Bone marrow (tissue), 2 donors: ENCODE data around the gene CDH4.

Source experiments
- DNase-seq, 2 donors: peaks; one replicate each; lab custom pipeline; 2025; lab: John Stamatoyannopoulos, UW

CDH4 gene

DNA sequence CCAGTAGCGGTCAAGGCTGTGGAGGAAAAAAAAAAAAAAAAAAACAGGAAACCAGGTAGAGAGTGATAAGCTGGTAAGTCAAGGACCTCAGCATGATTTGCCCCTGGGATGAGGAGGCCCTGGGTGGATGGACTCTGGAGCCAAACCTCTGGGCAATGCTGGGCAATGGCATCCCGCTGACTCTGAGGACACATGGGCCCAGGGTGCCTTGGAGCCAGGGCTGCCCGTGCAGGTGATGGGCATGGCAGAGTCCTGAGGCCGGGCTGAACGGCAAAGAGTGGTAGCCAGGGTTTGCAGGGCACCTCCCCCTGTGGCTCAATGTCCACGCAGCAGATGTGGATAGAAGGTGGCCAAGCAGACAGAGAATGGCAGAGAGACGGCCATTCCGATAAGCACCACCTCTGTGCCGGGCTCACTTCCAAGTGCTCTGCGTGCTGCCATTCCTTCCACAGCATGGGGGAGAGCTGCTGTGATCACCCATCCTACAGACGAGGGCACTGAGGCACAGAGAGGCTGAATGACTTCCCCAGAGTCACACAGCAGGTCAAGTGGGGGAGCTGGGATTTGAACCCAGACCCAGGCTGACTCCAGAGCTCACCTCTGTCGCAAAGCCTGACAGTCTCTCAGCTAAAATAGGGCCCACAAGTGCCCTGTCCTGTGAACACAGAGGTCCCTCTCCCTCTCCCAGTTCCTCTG is 353.9 kb downstream of the CDH4 start:
- no peak for DNase-seq

DNA sequence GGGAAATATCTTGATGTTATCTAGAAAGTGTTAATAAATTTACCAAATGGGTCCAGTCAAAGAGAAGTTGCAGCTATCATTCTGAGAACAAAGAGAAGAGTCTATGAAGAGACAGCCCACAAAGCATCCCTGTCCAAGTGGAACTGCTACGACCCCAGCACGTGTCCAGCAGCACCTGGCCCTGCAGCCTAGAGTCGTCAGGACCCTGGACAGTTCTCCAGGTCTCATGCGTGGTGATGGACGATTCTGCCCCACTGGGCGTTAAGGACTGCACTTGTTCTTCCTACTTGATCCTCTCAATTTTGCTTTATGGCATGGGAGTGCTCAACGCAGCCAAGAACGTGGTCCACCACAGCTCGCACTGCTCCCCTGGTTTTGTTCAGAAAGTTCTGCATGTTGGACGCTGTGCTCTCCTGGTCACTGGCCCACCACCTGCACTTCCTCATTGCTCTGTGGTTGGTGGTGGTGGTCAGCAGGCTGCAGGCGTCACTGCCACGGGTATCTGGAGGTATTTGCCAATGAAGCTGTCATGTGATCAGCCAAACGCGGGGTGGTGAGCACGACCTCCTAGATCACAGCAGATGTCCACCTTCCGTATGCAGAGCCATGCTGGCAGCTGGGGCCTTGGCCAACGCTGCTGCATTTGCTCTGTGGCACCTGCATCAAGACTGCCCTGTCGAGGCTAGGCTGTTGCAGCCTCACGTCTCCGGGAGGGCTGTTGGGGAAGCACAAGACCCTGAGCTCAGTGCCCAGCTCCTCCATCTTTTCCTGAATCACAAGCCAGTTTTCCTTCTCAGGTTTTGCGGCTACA is 356.4 kb downstream of the CDH4 start:
- DNase-seq, result no peak

DNA sequence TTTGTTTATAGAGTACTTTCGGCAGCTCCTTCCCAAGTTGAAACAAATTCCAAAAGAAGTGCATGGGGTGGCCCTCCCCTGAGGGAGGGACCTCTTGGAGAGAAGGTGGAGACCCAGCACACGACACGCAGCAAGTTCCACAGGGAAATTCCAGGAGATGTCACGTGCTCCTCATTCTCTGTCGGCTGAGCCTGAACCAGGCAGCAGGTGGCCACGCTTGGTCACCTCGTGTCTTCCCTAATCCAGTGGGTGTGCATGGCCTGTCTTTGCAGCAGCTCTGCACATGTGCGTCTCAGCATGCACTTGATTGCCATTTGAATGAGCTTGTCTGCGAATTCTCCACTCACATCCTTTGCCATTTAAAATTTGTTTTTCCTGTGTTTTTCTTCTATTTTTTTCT is 357.4 kb downstream of the CDH4 start:
- DNase-seq, result no peak

DNA sequence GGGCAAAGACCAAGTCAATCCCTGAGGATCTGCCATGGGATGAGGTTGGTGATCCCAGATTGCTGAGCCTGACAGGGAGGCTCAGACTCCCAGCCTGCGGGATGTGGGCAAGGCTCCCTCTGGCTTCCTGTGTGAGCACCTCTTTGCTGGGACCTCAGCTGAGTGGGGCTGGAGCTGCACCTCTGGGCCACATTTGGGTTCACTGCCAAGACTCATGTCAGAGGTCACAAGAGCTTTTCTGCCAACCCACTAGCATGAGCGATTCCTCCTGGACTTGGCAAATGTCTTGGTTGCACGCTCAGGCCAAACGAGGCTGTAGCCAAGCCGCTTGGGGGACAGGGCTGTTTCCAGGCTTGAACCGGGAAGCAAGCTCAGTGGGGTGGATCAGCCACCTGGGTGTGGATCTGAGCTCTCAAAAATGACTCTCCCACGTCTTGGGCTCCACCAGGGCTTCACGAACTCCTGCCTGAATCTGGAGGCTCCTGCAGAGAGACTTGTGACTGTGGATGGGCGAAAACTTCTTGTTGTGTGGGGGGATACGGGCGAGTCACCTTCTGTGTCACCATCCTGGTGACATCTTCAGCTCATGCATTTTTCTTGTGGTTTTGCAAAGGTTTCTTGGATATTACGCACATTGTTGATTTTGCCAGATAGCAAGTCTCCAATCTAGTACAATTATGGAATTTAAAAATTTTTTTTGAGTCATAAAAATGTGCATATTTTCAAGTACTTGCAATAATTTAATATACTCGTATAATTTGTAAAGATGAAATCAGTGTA is 359.5 kb downstream of the CDH4 start:
- DNase-seq, result no peak

DNA sequence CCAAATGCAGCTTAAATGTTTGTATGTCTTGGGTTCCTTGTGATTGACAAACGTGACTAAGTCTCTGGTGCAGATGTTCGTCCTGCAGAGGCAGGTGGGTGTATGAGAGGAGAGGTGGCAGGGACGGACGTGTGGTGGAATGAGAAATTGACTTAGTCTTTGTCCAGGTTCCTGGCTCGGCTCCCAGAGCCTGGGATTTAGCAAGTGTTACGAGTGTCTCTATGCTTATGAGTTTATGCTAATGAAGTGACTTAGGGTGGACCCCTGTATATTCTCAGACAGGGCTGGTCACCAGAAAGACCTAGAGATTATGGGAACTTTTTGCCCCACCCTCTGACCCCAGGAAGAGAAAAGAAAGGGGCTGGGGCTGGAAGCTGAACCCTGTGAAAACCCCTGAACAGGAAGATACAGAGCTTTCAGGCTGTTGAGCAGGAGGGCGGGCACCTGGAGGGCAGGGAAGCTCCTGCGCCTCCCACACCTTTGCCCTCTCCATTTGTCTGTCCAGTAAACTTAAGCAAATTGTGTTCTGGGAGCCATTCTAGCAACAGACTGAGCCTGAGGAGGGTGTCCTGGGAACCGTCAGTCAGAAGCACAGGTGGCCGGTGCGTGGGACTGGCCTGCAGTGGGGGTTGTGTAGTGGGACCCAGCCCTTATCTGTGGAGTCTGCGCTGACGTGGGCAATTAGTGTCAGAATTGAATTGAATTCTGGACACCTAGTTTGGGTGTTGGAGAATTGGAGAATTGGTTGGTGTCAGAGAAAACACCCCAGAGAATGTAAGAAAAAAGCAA is 362.1 kb downstream of the CDH4 start:
- no peak for DNase-seq

DNA sequence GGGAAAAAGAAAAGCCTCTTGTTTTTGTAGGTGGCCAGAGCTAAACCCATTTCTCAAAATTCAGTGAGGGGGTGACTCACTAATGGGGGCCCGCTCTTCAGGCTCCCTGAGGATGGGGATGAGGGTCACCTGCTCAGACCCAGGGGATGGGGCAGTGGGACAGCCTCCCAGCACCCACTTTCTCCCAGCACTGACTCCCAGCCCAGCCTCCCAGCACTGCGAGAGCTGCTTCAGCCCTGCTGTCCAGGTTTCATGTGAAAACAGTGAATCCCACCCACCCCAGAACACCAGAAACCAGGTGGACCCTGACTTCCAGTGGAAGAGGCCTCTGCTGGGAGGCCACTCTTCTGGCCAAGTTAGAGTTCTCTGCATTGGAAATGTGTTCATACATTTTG is 362.6 kb downstream of the CDH4 start:
- DNase-seq, result no peak

DNA sequence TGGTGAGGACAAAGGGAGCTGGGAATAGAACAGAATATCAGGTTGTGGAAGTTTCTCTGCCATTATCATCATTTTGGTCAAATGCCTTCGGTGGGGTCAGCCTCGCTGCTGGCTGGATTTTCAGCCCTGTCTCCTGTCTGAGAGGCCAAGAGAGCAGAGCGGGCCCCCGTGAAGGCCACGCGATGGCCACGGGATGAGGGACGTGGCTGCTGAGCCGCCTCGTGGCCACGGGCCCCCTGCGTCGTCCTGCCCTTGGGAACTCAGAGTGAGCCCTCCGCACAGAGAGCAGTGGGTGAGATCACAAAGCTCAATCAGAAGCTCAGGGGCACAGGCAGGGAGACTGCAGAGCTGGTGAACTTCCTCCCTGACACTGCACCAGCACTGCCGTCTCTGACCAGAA is 363.7 kb downstream of the CDH4 start:
- DNase-seq, result no peak

DNA sequence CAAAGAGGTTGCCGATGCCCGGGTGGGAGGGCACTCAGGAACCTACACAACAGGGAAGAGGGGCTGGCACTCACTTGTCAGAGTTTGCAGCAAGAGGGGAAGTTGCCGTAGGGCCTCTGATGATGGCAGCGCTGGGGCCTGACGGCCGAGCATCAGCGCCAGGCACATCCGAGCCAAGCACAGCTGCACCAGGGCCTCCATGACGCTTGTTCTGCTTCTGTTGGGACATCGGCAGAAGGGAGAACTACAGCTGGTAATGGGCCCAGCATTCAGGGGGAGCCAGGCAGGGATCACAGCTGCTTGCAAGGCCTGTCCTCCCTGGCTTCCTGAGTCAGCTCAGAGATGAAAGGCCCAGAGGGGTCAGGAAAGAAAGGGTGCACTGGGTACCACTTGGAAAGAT is 367.7 kb downstream of the CDH4 start:
- no peak for DNase-seq

DNA sequence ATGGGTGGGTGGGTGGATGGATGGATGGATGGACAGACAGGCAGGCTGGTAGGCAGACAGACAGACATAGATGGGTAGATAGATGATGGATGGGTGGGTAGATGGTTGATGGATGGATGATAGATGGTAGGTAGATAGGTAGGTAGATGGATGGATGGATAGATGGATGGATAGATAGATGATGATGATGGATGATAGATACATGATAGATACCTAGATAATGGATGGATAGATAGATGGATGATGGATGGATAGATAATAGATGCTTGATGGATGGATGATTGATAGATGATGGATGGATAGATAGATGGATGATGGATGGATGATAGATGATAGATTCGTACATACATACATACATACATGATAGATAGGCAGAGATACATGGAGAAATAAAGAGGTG is 368.1 kb downstream of the CDH4 start:
- DNase-seq, result no peak

DNA sequence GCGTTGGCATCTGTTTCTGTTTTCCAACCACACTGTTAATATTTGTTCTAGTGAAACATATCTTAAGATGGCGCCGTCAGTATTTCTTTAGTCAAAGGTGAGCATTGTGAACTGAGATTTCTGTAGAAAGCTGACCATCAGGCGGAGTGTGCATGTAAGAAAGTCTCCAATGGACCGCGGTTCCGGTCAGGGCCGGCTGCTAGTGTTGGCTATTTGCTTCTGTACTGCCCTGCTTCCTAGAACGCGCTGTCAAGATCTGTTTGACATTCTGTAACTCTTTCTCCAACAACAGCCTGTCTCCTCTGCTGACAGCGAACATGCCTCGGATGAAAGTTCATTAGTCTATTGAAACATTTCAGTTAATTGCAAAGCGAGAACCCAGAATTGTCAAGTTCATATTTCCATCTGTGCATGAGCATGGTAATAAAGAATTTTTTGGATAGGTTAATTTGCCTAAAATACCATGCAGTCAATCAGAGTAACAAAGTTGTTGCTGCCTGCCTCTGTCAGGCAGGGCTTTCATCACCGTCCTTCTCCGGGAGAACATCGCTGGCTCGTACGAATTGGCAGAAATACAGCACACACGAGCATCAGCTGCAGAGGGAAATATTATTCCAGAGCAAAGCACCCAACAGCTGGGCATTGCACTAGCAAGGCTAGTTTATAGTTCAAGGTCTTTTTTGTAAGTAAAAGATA is 369.1 kb downstream of the CDH4 start:
- no peak for DNase-seq

DNA sequence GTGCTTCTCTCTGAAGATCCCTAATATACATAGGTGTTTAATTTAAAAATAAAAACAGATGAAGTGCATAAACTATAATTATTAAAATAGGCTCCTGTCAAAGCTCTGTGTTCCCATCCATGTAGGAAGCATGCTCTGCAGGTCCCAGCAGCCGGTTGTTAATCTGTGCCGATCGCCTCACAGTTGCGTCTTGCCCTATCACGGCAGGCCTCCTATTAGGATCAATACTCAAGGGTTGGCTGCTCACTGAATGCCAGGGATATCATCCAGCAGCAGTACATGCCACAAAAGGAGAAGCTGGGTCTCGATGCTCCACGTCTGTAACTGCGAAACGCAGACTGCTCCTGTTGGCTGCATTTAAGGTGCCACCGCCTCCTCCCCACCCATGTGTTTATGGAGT is 369.8 kb downstream of the CDH4 start:
- DNase-seq, result no peak

DNA sequence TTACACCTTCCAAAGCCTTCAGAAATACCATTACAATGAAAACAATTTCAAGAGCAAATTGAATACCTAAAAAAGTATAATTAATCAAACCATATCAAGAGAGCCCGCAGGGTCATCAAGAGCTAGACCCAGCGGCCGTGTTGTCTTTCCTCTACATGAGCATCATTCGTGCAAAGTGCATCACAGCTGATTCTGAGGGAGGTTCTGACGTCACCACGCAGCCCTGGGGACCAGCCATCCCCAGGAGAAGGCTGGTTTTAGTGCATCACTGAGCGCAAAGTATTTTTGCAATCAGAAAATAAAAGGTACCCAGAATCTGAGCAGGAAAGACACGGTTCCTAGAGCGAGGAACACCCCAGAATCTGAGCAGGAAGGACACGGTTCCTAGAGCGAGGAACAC is 371.4 kb downstream of the CDH4 start:
- no peak for DNase-seq

DNA sequence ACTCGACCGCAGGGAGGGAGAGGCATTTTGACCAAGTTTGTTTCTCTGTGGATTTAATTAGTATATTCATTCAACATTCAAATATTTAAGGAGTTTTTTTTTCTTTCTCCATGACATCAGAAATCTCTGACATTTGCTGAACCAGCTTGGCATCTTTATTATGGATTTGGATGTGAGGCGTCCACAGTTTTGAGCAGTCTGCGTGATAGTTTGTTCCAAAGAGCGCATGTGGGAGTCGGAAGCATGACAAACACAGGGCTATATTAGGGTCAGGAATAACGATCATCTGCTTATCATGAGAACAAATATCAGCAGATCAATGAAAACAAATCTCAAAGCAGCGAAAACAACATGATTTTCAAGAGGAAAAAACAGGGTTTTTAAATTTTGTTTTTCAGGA is 373.2 kb downstream of the CDH4 start:
- DNase-seq, result no peak

DNA sequence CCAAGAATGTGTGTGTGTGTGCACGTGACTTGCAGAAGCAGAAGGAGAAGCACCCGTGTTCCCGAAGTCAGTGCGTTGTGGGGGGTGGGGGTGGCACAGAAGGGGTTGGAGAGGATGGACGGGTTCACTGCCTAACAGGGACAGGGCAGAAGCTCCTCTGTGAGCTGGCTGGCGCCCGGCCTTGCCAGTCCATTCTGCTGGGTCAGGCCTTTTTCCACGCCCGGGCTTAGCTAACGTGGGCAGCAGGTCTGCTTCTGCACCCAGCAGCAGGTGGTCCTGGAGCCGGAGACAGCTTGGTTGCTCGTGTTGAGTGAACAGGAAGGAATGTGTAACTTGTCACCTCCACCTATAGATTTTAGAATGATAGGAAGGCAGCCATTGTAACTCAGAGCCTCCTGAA is 374.4 kb downstream of the CDH4 start:
- no peak for DNase-seq

DNA sequence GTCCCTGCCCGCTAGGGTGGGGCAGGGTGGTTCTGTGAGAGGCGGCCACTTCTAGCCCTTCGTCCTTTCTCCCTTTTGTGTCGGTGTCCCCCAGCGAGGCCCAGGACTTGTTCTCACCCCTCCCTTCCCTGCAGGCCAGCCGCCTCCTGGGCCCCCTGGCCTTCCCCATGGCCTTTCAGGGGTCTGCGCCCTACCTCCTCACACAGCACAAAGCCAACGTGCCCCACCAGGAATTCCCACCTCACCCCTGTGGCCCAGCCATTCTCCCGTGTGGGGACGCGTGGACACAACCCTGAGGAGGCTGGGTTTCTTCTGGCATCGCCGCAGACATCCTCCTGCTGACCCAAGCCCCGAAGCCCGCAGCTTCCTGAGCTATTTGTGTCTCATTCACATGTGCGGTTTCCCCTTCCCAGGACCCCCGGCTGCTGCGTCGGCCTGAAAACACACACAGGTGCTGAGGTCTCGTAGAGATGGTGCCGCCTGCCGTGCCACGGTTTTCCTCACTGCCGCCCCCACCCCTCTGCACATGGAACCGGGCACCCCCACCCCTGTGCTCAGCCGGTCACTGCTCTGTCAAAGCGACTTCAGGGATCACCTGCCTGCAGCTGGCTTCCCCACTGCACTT is 375.8 kb downstream of the CDH4 start:
- DNase-seq, result no peak

DNA sequence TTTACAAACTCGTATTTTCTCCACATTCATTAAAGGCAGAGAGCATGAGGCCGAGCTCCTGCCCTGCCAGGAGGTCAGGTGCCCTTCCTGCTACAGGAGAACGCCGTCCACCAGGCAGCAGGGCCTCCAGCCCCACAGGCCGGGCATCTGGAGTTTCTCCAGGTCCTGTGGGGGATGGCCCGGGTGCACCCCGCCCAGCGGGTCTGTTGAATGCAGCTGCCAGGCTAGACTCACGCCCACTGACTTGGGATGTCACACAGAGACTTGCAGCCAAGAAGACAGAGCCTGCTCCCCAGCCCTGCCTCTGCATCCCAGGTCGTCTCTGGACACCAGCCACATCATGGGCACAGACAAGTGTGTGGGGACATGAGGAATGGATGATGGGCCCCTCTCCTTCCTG is 376.4 kb downstream of the CDH4 start:
- no peak for DNase-seq

DNA sequence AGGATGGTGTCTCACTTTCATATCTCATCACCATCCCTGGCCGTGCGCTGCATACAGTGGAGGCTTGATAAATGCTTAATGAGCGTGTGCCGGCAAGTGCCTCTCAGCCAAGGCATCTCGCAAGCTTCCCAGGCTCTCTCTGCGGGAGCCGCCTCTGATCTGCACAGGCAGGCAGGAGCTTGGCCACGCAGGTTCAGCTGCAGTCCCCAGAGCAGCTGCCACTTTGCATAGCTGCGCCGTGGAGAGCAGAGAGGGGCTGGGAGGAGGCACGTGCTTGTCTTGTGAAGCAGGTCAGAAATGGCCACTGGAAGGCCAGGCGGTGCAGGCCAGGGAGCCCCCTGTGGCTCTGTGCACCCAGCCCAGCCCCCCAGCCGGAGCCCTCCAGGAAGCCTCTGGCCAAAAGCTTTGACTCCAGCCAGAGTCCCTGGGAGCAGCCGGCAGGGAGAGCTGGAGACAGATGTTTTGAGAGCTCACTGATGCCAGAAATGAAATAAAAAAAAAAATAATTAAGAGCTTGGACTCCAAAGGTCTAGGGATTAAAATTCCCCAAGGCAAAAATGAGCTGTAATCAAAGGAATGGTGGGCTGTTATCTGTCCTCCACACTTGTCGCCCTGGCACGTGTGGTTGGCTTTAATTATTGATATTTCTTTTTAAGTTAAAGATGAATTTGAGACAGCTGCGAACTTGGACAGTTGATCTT is 377.0 kb downstream of the CDH4 start:
- no peak for DNase-seq

DNA sequence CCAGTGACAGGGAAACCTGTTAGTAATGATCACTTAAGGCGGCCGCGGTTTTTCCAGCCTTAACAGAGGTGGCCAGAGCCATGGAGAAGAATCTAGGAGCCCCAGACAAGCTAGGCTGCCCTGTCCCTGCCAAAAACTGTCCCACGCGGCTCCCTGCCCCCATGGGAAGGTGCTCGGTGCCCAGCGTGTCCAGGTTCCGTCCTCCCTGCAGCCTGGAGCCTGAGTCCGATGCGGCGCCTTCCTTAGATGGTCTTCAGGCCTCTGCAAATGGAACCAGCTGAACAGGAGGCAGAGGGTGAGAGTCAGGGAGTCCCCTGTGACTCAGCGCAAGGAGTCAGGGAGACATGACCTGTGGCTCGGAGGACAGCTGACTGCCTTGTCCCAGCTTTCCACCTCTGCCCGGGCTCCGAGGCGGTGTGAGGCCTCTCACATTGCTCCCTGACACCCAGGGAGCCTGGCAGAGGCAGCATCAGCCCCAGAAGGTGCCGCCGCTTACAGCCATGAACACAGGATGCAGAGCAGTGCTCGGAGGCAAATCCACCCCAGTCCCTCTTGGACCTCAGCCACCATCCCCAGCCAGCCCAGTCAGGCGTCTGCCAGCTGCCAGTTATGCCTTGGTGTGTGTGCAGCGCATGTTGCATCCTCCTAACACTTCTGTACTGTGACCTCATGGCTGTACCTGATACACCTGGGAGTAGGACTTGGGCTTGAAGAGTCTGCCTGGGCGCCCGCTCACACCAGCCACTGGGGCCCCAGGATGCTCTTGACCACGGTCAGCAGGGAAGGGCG is 377.7 kb downstream of the CDH4 start:
- DNase-seq, result no peak

DNA sequence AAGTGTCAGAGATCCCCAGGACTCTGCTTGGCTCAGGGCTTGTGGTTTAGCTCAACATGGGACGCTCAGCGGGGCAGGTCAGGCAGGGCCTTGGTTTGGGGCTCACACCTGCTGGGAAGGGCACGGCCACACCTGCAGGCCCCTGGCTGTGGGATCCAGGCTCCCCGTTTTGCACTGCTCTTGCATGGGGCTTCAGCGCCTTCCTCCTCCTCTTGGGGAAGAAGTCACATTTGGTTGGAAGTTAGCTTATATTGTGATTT is 378.3 kb downstream of the CDH4 start:
- DNase-seq, result no peak

DNA sequence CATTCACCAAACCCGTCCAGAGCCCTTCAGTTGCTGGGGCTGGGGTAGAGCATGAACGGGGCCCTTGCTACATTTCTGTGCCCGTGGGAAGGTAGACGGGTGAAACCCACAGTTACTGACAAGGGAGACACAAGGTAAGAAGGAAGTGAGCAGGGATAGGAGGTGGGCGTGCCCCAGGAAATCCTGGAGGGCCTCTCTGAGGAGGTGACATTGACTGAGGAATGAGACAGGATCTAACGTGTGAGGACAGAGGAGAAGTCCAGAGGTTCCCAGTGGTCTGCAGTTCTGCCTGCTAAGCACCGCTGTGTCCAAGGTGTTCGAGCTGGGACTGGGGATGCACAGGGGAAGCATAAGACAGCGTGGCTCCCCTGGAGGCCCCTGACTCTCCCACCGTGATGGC is 378.8 kb downstream of the CDH4 start:
- DNase-seq, result no peak
